ENCODE measurements around the gene TMEM212.

TMEM212 gene

DNA sequence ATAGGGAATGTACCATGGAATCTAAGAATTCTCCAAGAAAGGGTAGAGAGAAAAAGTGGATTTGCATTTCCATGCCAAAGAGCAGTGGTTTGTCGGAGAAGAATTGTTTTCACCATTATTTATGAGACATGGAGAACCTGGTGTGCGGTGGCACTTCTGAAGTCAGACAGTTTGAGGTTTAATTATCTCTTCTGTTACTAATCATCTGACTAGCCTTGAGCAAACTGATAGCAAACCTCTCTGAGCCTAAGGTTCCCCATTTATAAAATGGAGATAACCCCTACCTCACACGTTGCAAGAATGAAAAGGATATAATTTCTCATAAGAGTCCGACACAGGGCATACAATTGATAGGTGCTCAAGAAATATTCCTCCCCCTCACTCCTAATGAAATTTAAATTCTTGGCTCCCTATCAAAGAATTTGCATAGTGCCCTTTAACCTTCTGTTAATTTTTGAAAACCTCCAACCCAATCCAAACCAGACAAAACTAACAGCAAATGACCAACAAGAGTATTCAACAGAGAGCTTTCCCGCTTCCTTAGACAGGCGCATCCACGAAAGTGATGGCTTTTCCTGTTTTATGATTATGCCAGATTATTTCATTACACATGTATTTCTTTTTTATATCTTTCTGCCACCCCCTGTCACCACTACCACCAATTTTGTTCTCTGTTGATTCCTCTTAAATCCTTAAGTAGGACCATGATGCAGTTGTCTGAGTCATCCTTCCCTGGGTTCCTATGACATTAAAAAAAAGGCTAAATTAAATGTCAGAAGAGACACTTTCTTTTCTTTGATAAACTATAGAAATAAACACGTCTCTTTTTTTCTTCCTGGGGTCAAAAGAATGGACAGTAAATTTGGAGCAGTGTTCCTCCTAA lies 28.5 kb downstream of the TMEM212 start:
- DNase-seq (ENCODE audit: extremely low spot score): no peak
- no peak for TF ChIP-seq SUZ12 (IDR thresholded peaks at IDR 0.05)
- ChIA-PET POLR2A (no interaction called here), CTCF (no interaction called here)

DNA sequence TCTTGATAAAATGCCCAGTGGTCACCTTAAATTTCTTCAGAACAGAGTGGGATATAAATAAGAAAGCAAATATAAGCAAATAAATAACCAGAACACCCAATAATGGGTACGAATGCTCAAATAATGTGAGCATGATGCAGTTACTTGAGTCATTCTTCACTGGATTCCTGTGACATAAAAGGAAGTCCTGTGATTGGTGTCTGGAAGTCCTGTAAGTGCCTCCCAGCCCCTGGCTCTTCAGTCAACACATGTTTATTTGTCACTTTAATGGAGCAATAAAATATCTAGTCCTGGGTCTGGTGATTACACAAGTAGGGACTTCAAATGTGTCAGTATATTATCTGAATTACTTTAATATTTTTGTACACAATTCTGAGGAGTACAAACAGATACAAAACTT lies 30.4 kb downstream of the TMEM212 start:
- POLR2A ChIA-PET: no interaction called here
- TF ChIP-seq FOXK2 (IDR thresholded peaks at IDR 0.05): no peak
- no peak for TF ChIP-seq BHLHE40 (IDR thresholded peaks at IDR 0.05; ENCODE audit: borderline replicate concordance)
- TF ChIP-seq, protein P1, sequence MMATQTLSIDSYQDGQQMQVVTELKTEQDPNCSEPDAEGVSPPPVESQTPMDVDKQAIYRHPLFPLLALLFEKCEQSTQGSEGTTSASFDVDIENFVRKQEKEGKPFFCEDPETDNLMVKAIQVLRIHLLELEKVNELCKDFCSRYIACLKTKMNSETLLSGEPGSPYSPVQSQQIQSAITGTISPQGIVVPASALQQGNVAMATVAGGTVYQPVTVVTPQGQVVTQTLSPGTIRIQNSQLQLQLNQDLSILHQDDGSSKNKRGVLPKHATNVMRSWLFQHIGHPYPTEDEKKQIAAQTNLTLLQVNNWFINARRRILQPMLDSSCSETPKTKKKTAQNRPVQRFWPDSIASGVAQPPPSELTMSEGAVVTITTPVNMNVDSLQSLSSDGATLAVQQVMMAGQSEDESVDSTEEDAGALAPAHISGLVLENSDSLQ (IDR thresholded peaks at IDR 0.05): no peak
- no peak for TF ChIP-seq FOXA1 (IDR thresholded peaks at IDR 0.05)
- TF ChIP-seq L3MBTL2 (conservative IDR thresholded peaks at IDR 0.05): no peak
- no peak for TF ChIP-seq FOXM1 (IDR thresholded peaks at IDR 0.05; ENCODE audit: borderline replicate concordance)

DNA sequence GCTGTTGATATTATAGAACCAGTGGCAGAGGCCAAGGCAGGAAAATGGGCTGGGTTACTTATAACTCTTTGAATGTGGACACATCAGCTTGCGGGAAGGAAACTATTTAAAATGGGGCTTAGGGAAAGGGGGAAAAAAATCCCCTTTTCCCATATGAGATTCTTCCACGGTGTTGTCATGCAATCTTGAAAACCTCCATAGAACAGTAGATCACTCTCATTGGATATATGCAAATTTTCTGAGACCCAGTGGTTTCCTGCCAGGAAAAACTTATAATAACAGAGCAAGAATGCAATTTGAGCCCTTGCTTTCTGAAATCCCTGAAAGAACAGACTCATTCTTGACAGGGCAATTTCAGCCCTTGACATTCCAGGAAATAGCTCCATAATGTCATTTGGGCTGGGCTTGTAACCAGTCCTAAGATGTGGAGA lies 31.1 kb downstream of the TMEM212 start:
- peak; percentile 23 for DNase-seq (ENCODE audit: extremely low spot score)
- TF ChIP-seq ARNT (IDR thresholded peaks at IDR 0.05) (no peak), NFRKB (IDR thresholded peaks at IDR 0.05) (no peak), LEF1 (IDR thresholded peaks at IDR 0.05; ENCODE audit: borderline replicate concordance) (no peak), HDGF (IDR thresholded peaks at IDR 0.05; ENCODE audit: borderline replicate concordance) (no peak), CTBP1 (IDR thresholded peaks at IDR 0.05; ENCODE audit: borderline replicate concordance) (no peak), SP1 (IDR thresholded peaks at IDR 0.05) (no peak), SUZ12 (IDR thresholded peaks at IDR 0.05) (no peak), TARDBP (IDR thresholded peaks at IDR 0.05) (no peak)
- TF ChIP-seq, protein P1 (IDR thresholded peaks at IDR 0.05): no peak
- ChIA-PET CTCF (interaction anchor here (0.5 kb wide), 1 partner anchor 228 kb away, joined by 3 read pairs; no protein-coding TSS in a partner anchor), POLR2A (no interaction called here)

More for the DNA sequence above, 30.4 kb downstream of the TMEM212 start:
- no peak for DNase-seq (ENCODE audit: extremely low spot score)
- CTCF ChIA-PET: no interaction called here

DNA sequence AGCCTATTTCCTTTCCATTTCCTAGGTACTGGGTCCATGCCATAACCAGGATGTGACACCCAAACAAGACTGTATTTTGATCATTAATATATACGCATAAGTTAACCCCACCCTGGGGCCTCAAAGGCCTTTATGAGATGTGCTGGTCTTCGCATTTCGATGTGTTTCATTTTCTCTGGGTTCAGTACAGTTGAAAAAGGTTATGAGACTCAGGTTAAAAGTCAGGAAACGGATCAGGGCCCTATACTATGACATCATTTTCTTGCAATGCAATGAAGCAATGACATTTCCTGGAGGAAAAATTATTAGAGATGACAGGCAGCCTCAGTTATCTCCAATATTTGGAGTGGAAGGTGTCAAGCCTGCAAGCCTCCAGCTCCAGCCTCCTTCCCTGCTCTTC lies 31.7 kb downstream of the TMEM212 start:
- TF ChIP-seq SP1 (IDR thresholded peaks at IDR 0.05) (no peak), BHLHE40 (IDR thresholded peaks at IDR 0.05; ENCODE audit: borderline replicate concordance) (no peak), CTBP1 (IDR thresholded peaks at IDR 0.05; ENCODE audit: borderline replicate concordance) (no peak), TARDBP (IDR thresholded peaks at IDR 0.05) (no peak), HDGF (IDR thresholded peaks at IDR 0.05; ENCODE audit: borderline replicate concordance) (no peak), ELF4 (IDR thresholded peaks at IDR 0.05) (no peak), NFRKB (IDR thresholded peaks at IDR 0.05) (no peak), SUZ12 (IDR thresholded peaks at IDR 0.05) (no peak), FOXK2 (IDR thresholded peaks at IDR 0.05) (no peak), ARNT (IDR thresholded peaks at IDR 0.05) (no peak), LEF1 (IDR thresholded peaks at IDR 0.05; ENCODE audit: borderline replicate concordance) (no peak), ZNF384 (IDR thresholded peaks at IDR 0.05) (no peak), L3MBTL2 (conservative IDR thresholded peaks at IDR 0.05) (no peak), FOXA1 (IDR thresholded peaks at IDR 0.05) (no peak)
- TF ChIP-seq, protein P1 (IDR thresholded peaks at IDR 0.05): no peak
- no peak for DNase-seq (ENCODE audit: extremely low spot score)
- POLR2A ChIA-PET: no interaction called here
- CTCF ChIA-PET: no interaction called here

DNA sequence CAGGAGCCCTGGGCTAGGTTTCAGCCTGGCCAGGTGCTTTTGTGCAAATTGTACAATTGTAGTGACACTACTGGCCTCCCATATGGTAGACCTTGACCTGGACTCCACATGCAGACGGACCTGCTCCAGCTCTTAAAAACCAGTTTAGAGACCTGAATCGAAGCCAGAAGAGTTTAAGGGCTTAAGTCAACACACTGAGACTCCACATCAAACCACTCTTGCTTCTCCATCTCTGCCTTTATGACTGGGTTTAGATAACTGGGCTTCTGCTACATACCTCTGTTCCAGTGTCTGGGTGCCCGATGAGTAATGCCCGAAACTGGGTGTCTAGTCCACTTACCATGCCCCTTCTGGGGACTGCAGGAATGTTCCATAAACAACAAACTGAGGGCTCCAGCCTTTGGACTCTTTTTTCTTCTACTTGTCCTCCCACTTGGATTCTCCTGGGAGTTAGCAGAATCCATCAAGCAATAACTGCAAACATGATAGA lies 32.8 kb downstream of the TMEM212 start:
- no peak for DNase-seq (ENCODE audit: extremely low spot score)
- TF ChIP-seq CTBP1 (IDR thresholded peaks at IDR 0.05; ENCODE audit: borderline replicate concordance) (no peak), HDGF (IDR thresholded peaks at IDR 0.05; ENCODE audit: borderline replicate concordance) (no peak), FOXM1 (IDR thresholded peaks at IDR 0.05; ENCODE audit: borderline replicate concordance) (no peak), LEF1 (IDR thresholded peaks at IDR 0.05; ENCODE audit: borderline replicate concordance) (no peak), L3MBTL2 (conservative IDR thresholded peaks at IDR 0.05) (no peak), TARDBP (IDR thresholded peaks at IDR 0.05) (no peak), FOXA1 (IDR thresholded peaks at IDR 0.05) (no peak), NFRKB (IDR thresholded peaks at IDR 0.05) (no peak)
- ChIA-PET CTCF (no interaction called here), POLR2A (no interaction called here)

DNA sequence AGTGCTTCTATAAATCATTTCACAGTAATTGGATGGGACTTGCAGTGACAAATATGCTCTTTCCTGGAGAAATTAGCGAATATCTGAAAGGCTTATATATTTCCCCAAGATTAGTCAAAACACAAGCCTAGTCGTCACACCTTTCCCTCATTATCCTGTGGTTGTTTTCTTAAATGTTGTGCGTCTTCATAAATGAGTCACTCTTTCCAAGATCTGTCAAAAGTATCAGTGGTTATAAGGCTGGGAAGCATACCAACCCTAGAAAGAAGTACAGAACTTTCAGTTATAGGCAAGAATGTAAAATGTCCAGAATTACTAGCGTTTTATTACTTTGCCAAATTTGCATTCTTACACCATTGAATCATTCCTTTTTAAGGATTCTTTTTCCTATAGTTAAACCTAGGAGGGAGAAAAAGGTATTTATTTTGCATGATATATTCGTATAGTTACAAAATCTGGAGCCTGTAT lies 33.6 kb downstream of the TMEM212 start:
- POLR2A ChIA-PET: no interaction called here
- CTCF ChIA-PET: no interaction called here
- TF ChIP-seq, protein P1 (IDR thresholded peaks at IDR 0.05): peak; percentile 68
- TF ChIP-seq NFRKB (IDR thresholded peaks at IDR 0.05): no peak
- DNase-seq (ENCODE audit: extremely low spot score): no peak
